Glutamatergic neuron (in vitro differentiated cells): ENCODE results near the gene NAMPT. TPM values are rescaled to one million over a fixed set of nuclear protein-coding genes. Genes with fewer than 3 reads are reported as not detected.
A peak's percentile ranks its signal among the peaks of the same experiment; 100 is the strongest.
"Not testable (repeated sequence)": the region's sequence is repeated elsewhere in the genome, so short reads cannot be mapped to it uniquely, and the experiment has no call there.

Source experiments
- DNase-seq: peaks from one replicate; pipeline ENCODE4 v3.0.0; 2022
- H3K27ac Mint-ChIP-seq: one replicate; pipeline ENCODE4 v1.8.0; 2020; ENCODE audit warnings: mild to moderate bottlenecking, mixed read lengths, inconsistent platforms; ENCODE audit not compliant: unreplicated experiment
- H3K27me3 Mint-ChIP-seq: one replicate; pipeline ENCODE4 v1.8.0; 2020; ENCODE audit warnings: mild to moderate bottlenecking, moderate library complexity, mixed read lengths, inconsistent platforms; ENCODE audit not compliant: unreplicated experiment
- H3K36me3 Mint-ChIP-seq: one replicate; pipeline ENCODE4 v1.8.0; 2020; ENCODE audit warnings: mild to moderate bottlenecking, mixed read lengths, inconsistent platforms; ENCODE audit not compliant: unreplicated experiment
- H3K4me1 Mint-ChIP-seq: one replicate; pipeline ENCODE4 v1.8.0; 2020; ENCODE audit warnings: mild to moderate bottlenecking, low read depth, mixed read lengths, inconsistent platforms; ENCODE audit not compliant: unreplicated experiment
- H3K4me3 Mint-ChIP-seq: one replicate; pipeline ENCODE4 v1.8.0; 2020; ENCODE audit warnings: mild to moderate bottlenecking, mixed read lengths, inconsistent platforms; ENCODE audit not compliant: unreplicated experiment
- H3K9me3 Mint-ChIP-seq: one replicate; pipeline ENCODE4 v1.8.0; 2020; ENCODE audit warnings: mild to moderate bottlenecking, moderate library complexity, mixed read lengths, inconsistent platforms; ENCODE audit not compliant: unreplicated experiment
- total RNA-seq: library from RNA; stranded (reverse); fragmentation: NEBNext Ultra II Directional; extraction: Animal tissue kit (Norgen Biotek cat#: 25700); gene quantifications from one replicate; pipeline ENCODE4 v1.2.1, GENCODE V29; 2021; ENCODE audit not compliant: unreplicated experiment
- TF ChIP-seq, protein P1 (sequence below): fragments of 200-600 bp; sonication (generic); IDR thresholded peaks from one replicate; pipeline ENCODE4 v1.5.0; 2021; ENCODE audit not compliant: partially characterized antibody, unreplicated experiment

The NAMPT gene
- total RNA-seq, 1 donor from 2014 or later = 48.4 TPM

GRCh38 chr7:106304568-106304967 lies 19.8 kb upstream of the NAMPT start:
- TF ChIP-seq, protein P1, sequence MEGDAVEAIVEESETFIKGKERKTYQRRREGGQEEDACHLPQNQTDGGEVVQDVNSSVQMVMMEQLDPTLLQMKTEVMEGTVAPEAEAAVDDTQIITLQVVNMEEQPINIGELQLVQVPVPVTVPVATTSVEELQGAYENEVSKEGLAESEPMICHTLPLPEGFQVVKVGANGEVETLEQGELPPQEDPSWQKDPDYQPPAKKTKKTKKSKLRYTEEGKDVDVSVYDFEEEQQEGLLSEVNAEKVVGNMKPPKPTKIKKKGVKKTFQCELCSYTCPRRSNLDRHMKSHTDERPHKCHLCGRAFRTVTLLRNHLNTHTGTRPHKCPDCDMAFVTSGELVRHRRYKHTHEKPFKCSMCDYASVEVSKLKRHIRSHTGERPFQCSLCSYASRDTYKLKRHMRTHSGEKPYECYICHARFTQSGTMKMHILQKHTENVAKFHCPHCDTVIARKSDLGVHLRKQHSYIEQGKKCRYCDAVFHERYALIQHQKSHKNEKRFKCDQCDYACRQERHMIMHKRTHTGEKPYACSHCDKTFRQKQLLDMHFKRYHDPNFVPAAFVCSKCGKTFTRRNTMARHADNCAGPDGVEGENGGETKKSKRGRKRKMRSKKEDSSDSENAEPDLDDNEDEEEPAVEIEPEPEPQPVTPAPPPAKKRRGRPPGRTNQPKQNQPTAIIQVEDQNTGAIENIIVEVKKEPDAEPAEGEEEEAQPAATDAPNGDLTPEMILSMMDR = no peak
- Mint-ChIP-seq H3K36me3 (peaks cover 4% of the 10 kb centered on the region), H3K4me3 (no peak overlapping the region), H3K4me1 (no peaks in the 10 kb centered on the region), H3K27me3 (no peaks in the 10 kb centered on the region), H3K27ac (no peak overlapping the region), H3K9me3 (peaks cover 10% of the 10 kb centered on the region)
- DNase-seq = no peak

DNA sequence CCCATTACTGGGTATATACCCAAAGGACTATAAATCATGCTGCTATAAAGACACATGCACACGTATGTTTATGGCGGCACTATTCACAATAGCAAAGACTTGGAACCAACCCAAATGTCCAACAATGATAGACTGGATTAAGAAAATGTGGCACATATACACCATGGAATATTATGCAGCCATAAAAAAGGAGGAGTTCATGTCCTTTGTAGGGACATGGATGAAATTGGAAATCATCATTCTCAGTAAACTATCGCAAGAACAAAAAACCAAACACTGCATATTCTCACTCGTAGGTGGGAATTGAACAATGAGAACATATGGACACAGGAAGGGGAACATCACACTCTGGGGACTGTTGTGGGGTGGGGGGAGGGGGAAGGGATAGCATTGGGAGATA lies 13.8 kb upstream of the NAMPT start:
- H3K4me3 Mint-ChIP-seq, H3K9me3 Mint-ChIP-seq, H3K4me1 Mint-ChIP-seq, DNase-seq, H3K36me3 Mint-ChIP-seq, H3K27ac Mint-ChIP-seq, H3K27me3 Mint-ChIP-seq: not testable (repeated sequence)

DNA sequence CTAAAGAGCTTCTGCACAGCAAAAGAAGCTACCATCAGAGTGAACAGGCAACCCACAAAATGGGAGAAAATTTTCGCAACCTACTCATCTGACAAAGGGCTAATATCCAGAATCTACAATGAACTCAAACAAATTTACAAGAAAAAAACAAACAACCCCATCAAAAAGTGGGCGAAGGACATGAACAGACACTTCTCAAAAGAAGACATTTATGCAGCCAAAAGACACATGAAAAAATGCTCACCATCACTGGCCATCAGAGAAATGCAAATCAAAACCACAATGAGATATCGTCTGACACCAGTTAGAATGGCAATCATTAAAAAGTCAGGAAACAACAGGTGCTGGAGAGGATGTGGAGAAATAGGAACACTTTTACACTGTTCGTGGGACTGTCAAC lies 13.4 kb upstream of the NAMPT start:
- H3K36me3 Mint-ChIP-seq, DNase-seq, H3K4me3 Mint-ChIP-seq, H3K27me3 Mint-ChIP-seq, H3K27ac Mint-ChIP-seq, H3K4me1 Mint-ChIP-seq, H3K9me3 Mint-ChIP-seq: not testable (repeated sequence)

DNA sequence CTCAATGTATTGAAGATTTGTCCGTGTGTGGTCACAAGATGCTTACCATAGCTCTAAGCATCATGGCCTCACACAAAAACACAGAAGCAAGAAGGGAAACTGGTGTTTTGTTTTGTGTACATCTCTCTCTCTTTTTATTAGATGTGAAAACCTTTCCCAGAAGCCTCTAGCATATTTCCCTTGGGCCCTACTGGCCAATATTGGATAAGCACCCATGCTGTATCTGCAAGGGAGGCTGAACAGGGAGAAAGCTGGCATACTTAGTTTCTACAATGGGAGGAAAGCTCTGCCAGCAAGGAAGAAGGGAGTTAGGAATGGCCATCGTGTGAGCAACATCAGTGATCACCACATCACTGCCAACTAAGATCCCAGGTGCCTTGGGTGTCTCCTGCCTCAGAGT lies 9.6 kb upstream of the NAMPT start:
- Mint-ChIP-seq H3K27ac (no peak overlapping the region), H3K4me1 (no peaks in the 10 kb centered on the region), H3K36me3 (no peaks in the 10 kb centered on the region), H3K4me3 (no peak overlapping the region), H3K27me3 (no peaks in the 10 kb centered on the region), H3K9me3 (no peaks in the 10 kb centered on the region)
- TF ChIP-seq, protein P1 = peak; percentile 29
- DNase-seq = no peak

DNA sequence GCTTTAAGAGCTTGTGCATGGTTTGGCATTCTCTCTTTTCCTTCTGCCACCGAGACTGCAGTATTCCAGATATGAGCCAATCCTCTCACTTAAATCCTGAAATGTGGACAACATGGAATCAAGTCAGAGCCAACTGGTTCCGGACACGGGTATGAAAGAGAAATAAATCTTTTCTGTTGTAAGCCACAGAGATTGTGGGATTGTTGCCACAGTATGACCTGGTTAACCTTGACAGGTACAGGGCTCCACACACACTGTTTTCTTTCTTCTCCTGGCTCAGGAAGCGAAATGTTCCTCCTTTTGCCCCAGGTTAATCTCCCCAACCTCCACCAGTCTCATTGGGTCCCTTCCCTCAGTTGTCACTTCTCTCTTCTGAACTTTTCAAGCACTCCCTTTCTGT lies 6.5 kb upstream of the NAMPT start:
- Mint-ChIP-seq H3K27ac (no peak overlapping the region), H3K36me3 (no peaks in the 10 kb centered on the region), H3K27me3 (no peaks in the 10 kb centered on the region), H3K4me3 (no peak overlapping the region), H3K9me3 (no peaks in the 10 kb centered on the region), H3K4me1 (peaks cover under 1% of the 10 kb centered on the region)
- DNase-seq = no peak
- TF ChIP-seq, protein P1 = no peak

DNA sequence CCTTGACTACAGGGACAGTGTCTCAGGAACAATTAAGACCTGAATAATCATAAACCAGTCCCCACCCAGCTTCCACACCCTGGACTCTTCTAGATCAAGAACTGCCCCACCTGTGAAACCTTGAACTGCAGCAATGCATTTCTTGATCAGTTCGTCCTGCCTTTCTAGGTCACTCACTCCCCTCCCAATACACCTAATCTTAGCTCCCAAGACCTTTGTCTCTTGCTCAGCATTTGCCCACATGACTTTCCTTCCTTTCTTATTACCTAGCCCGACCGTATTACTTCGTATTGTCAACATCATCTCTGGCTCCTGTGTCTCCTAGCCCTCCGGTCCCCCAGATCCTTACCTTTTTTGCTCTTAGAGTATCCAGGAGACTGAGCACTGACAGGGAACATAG lies 5.5 kb upstream of the NAMPT start:
- Mint-ChIP-seq H3K27ac (no peak overlapping the region), H3K9me3 (peaks cover 3% of the 10 kb centered on the region), H3K36me3 (no peaks in the 10 kb centered on the region), H3K4me1 (peaks cover 5% of the 10 kb centered on the region), H3K27me3 (peaks cover 6% of the 10 kb centered on the region), H3K4me3 (no peak overlapping the region)
- TF ChIP-seq, protein P1 = no peak
- no peak for DNase-seq
